ENCODE data around the gene AHRR. TPM values are rescaled to one million over a fixed set of nuclear protein-coding genes. Genes with fewer than 3 reads are reported as not detected.
"Not testable (repeated sequence)": the region's sequence is repeated elsewhere in the genome, so short reads cannot be mapped to it uniquely, and the experiment has no call there.

The AHRR gene
- total RNA-seq, 1 donor from 2014 or later: 10.5 TPM

- Histone ChIP-seq H3K4me1 (ENCODE audit: insufficient read depth, low read length) (no peaks in the 10 kb centered on the region), H3K9me3 (ENCODE audit: insufficient read depth, low read depth, low read length) (no peaks in the 10 kb centered on the region), H3K4me2 (ENCODE audit: low read length) (no peak overlapping the region), H3K79me2 (ENCODE audit: insufficient read depth, low read length) (peaks cover 31% of the 10 kb centered on the region), H2AFZ (ENCODE audit: low read depth, low read length) (no peak overlapping the region), H4K20me1 (ENCODE audit: insufficient read depth, low read length) (peaks cover 78% of the 10 kb centered on the region), H3K9ac (ENCODE audit: low read length) (no peak overlapping the region), H3K36me3 (ENCODE audit: insufficient read depth, low read length) (peaks cover 6% of the 10 kb centered on the region), H3K27me3 (ENCODE audit: insufficient read depth, low read length) (no peaks in the 10 kb centered on the region), H3K4me3 (ENCODE audit: insufficient read depth, low read depth, low read length) (no peak overlapping the region), H3K27ac (ENCODE audit: low read depth, low read length) (no peak overlapping the region)
- Mint-ChIP-seq H3K4me1 (ENCODE audit: low read depth, unreplicated experiment) (peaks cover 5% of the 10 kb centered on the region), H3K27me3 (ENCODE audit: low read depth, unreplicated experiment) (no peaks in the 10 kb centered on the region), H3K9me3 (ENCODE audit: unreplicated experiment) (no peaks in the 10 kb centered on the region), H3K27ac (ENCODE audit: unreplicated experiment) (peak overlapping the region; percentile 34), H3K4me3 (ENCODE audit: unreplicated experiment) (no peak overlapping the region), H3K36me3 (ENCODE audit: low read depth, unreplicated experiment) (peaks cover 15% of the 10 kb centered on the region)
- no peak for DNase-seq (ENCODE audit: low read depth)
- TF ChIP-seq CTCF (IDR thresholded peaks at IDR 0.05; ENCODE audit: insufficient read depth, low read depth, low read length) (no peak), EZH2 (IDR thresholded peaks at IDR 0.05; ENCODE audit: insufficient read depth, low read length) (no peak)
- no peak for FAIRE-seq
Measured at GRCh38 chr5:302966-303365, 18.5 kb upstream of the AHRR start.

- not testable (repeated sequence) for H3K4me1 Mint-ChIP-seq (ENCODE audit: low read depth, unreplicated experiment); H3K27me3 ChIP-seq (ENCODE audit: insufficient read depth, low read length); H3K9me3 ChIP-seq (ENCODE audit: insufficient read depth, low read depth, low read length); DNase-seq (ENCODE audit: low read depth); H3K4me1 ChIP-seq (ENCODE audit: insufficient read depth, low read length); H3K4me3 ChIP-seq (ENCODE audit: insufficient read depth, low read depth, low read length); H3K27ac ChIP-seq (ENCODE audit: low read depth, low read length); H3K27me3 Mint-ChIP-seq (ENCODE audit: low read depth, unreplicated experiment); H3K4me3 Mint-ChIP-seq (ENCODE audit: unreplicated experiment); H3K9ac ChIP-seq (ENCODE audit: low read length); H3K9me3 Mint-ChIP-seq (ENCODE audit: unreplicated experiment); H2AFZ ChIP-seq (ENCODE audit: low read depth, low read length); H3K36me3 ChIP-seq (ENCODE audit: insufficient read depth, low read length); FAIRE-seq; H3K27ac Mint-ChIP-seq (ENCODE audit: unreplicated experiment); H3K4me2 ChIP-seq (ENCODE audit: low read length)
- peaks cover 19% of the 10 kb centered on the region for H3K36me3 Mint-ChIP-seq (ENCODE audit: low read depth, unreplicated experiment)
- Histone ChIP-seq H4K20me1 (ENCODE audit: insufficient read depth, low read length) (peaks cover 81% of the 10 kb centered on the region), H3K79me2 (ENCODE audit: insufficient read depth, low read length) (peaks cover 29% of the 10 kb centered on the region)
Measured at GRCh38 chr5:303741-304140, 17.8 kb upstream of the AHRR start.

- Mint-ChIP-seq H3K4me1 (ENCODE audit: low read depth, unreplicated experiment) (peaks cover 11% of the 10 kb centered on the region), H3K4me3 (ENCODE audit: unreplicated experiment) (no peak overlapping the region), H3K27ac (ENCODE audit: unreplicated experiment) (no peak overlapping the region), H3K9me3 (ENCODE audit: unreplicated experiment) (no peaks in the 10 kb centered on the region), H3K36me3 (ENCODE audit: low read depth, unreplicated experiment) (peaks cover 21% of the 10 kb centered on the region), H3K27me3 (ENCODE audit: low read depth, unreplicated experiment) (no peaks in the 10 kb centered on the region)
- Histone ChIP-seq H3K4me1 (ENCODE audit: insufficient read depth, low read length) (peaks cover 9% of the 10 kb centered on the region), H3K79me2 (ENCODE audit: insufficient read depth, low read length) (peaks cover 31% of the 10 kb centered on the region), H3K36me3 (ENCODE audit: insufficient read depth, low read length) (peaks cover 6% of the 10 kb centered on the region), H3K4me2 (ENCODE audit: low read length) (no peak overlapping the region), H3K27ac (ENCODE audit: low read depth, low read length) (no peak overlapping the region), H3K9ac (ENCODE audit: low read length) (no peak overlapping the region), H3K4me3 (ENCODE audit: insufficient read depth, low read depth, low read length) (no peak overlapping the region), H3K27me3 (ENCODE audit: insufficient read depth, low read length) (no peaks in the 10 kb centered on the region), H3K9me3 (ENCODE audit: insufficient read depth, low read depth, low read length) (no peaks in the 10 kb centered on the region), H2AFZ (ENCODE audit: low read depth, low read length) (no peak overlapping the region), H4K20me1 (ENCODE audit: insufficient read depth, low read length) (peaks cover 87% of the 10 kb centered on the region)
- FAIRE-seq (no peak), DNase-seq (ENCODE audit: low read depth) (no peak)
- TF ChIP-seq CTCF (IDR thresholded peaks at IDR 0.05; ENCODE audit: insufficient read depth, low read depth, low read length) (no peak), EZH2 (IDR thresholded peaks at IDR 0.05; ENCODE audit: insufficient read depth, low read length) (no peak)
Measured at GRCh38 chr5:305050-305449, 16.5 kb upstream of the AHRR start.
